NCI-H82 treated with DMSO at 0.1 percent for 48 hours (cell line): Measurements from ENCODE around the gene ATP8B1.
"Not testable (repeated sequence)": the region's sequence is repeated elsewhere in the genome, so short reads cannot be mapped to it uniquely, and the experiment has no call there.

Source experiments
- DNase-seq: peaks from one replicate; lab custom pipeline; 2025; ENCODE audit not compliant: unreplicated experiment; lab: John Stamatoyannopoulos, UW

The ATP8B1 gene

GRCh38 chr18:57771193-57771592 is 31.9 kb downstream of the ATP8B1 start:
- no peak for DNase-seq

DNA sequence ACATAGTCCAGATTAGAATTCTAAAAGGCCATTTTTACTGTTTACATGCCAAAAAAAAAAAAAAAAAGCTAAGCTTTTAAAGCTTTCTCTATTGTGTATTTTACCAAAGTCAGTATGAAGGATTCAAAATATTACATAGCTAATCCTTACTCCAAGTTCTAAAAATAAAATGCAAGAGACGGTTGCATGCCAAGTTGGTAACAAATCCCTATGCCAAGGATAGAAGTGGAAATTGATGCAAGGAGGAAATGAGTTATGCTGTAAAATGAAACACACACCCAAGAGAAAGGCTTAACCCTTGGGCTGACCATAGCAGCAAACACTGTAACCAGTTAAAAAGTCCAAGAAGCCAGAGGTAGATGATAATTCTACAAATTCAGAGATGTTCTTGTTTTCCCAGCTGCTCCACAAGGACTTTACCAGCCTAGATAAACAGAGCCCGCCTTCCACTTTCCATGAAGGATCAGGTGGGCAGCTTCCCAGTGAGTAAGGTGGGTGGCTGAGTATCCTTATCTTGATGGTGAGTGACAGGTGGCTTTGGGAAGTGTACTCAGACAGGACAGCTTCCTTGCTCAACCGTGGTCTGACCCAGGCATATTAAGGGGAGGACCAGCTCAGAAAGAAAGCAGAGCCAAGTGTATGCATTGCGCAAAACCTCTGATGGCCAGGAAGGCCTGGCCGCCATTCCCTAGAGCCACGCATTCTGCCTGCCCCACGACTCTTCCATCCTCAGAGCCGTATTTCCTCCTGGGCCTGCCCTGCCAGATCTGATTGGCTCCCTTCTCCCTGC is 34.4 kb downstream of the ATP8B1 start:
- no peak for DNase-seq

DNA sequence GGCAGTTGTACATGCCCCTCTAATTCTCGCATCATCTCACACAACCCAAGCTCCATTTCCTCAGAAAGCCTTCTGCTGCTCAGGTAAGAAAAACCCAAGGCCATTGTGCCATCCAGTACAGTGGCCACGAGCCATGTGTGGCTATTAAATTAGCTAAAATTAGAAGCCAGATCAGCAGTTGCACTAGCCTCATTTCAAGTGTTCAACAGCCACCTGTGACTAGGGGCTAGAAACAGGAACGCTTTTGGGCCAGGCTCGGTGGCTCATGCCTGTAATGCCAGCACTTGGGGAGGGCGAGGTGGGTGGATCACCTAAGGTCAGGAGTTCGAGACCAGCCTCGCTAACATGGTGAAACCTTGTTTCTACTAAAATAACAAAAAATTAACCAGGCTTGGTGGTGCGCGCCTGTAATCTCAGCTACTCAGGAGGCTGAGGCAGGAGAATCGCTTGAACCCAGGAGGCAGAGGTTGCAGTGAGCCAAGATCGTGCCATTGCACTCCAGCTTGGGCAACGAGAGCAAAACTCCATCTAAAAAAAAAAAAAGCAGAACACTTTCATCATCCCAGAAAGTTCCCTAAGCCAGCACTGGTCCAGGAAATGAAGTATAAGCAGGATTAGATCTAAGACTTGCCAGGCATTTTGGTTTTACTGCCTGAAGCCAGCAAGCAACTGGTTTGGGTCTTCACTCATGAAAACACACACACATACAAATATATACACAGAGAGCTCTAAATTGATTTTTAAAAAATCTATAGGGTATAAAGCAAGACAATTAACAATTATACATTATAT is 35.7 kb downstream of the ATP8B1 start:
- DNase-seq, result no peak

GRCh38 chr18:57764995-57765394 is 38.1 kb downstream of the ATP8B1 start:
- no peak for DNase-seq

- DNase-seq, result no peak
Measured at GRCh38 chr18:57764087-57764486, 39.0 kb downstream of the ATP8B1 start.

- DNase-seq, result no peak
Measured at GRCh38 chr18:57762686-57763085, 40.4 kb downstream of the ATP8B1 start.

DNA sequence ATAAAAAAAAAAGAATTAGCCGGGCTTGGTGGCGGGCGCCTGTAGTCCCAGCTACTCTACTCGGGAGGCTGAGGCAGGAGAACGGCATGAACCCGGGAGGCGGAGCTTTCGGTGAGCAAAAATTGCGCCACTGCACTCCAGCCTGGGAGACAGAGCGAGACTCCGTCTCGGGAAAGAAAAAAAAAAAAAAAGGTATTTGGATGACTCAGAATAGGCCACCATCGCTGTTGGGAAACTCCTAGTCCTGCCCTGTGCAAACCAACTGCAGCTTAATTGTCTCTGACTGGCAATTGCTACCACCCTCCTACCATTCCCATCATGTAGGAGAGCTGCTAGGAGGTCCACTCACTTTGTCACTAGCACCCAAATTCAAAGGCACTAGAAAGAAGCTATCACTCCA is 43.5 kb downstream of the ATP8B1 start:
- no peak for DNase-seq

GRCh38 chr18:57755473-57756067 is 47.5 kb downstream of the ATP8B1 start:
- DNase-seq, result no peak

DNA sequence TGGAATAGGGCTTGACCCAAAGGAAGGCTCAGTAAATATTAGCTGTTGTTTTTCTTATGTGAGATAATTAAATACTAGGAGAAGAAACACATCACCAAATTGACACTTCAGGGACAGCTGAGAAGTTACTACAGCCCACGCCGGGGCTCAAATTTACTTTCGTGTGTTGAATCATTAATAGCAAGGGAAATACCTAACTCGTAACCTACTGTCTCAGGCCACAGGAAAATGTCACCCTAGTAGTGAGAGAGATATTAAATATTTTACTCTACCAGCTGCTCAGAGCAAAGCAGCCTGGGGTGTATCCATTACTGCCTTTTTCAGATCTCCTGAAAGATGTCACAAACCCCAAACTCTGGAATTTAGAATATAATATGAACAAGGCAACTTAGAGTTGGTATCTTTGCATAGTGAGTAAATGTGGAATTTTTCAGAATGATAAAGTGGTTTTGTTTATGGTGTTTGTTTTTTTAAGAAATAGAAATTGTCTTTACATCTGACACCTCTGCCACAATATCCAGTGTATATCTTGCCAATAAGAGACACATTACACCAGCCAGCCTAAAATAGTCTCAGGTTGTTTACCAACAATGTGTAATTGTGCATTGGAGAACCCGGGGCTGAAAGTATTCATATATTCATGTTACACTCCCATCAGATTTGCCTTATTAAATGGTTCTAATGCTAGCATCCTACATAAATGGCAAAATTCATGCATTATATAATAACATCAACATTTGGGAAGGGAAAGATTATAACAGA is 48.4 kb downstream of the ATP8B1 start:
- no peak for DNase-seq

- DNase-seq, result no peak
Measured at GRCh38 chr18:57753063-57753462, 50.1 kb downstream of the ATP8B1 start.

DNA sequence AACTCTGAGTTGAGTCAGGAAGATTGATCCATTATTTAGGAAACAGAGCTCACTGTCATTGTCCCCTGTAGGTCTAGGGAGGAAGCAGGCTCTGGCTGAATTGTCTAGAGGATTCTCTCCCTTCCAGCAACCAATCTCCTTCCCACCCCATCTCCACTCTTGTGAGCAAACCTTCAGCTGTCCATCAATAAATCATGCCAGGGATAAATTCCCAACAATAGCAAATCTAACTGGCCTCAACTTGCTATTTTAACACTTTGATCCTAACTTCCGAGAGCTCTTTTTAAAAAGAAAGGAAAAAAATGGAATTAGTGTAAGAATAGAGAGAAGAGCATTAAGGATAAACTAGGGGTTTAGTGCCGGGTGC is 53.5 kb downstream of the ATP8B1 start:
- no peak for DNase-seq

GRCh38 chr18:57748770-57749603 is 54.1 kb downstream of the ATP8B1 start:
- no peak for DNase-seq

GRCh38 chr18:57747809-57748680 is 55.1 kb downstream of the ATP8B1 start:
- DNase-seq, result no peak

GRCh38 chr18:57744211-57744694 is 58.9 kb downstream of the ATP8B1 start:
- DNase-seq, result no peak

GRCh38 chr18:57743008-57743407 is 60.1 kb downstream of the ATP8B1 start:
- DNase-seq, result no peak

DNA sequence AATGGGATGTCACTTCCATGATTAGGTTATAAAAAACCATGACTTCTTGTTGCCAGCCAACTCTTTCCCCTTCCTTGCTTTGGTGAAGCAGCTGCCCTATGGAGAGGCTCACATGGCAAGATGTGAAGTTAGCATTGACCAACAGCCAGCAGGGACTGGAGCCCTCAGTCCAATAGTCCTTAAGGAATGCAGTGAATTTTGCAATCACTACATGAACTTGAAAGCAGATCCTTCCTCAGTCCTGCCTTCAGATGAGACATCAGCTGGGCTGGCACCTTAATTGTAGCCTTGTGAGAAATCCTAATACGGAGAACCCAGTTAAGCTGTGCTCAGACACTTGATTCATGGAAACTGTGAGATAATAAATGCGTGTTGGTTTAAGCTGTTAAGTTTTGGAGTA is 61.8 kb downstream of the ATP8B1 start:
- no peak for DNase-seq

DNA sequence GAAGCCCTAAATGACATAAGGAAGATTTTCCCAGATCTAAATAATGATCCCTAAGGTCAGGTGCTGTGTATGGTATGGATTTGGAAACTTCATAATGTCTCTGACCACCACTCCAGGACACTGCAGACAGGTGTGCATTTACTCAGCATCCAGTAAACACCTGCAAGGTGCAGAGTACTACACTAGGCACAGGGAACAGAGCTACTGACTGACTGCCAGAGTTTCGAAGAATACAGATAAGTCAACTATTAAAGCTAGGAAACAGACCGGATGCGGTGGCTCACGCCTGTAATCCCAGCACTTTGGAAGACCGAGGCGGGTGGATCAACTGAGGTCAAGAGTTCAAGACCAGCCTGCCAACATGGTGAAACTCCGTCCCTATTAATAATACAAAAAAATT is 65.0 kb downstream of the ATP8B1 start:
- DNase-seq, result no peak

- DNase-seq, result no peak
Measured at GRCh38 chr18:57737400-57738060, 65.6 kb downstream of the ATP8B1 start.

DNA sequence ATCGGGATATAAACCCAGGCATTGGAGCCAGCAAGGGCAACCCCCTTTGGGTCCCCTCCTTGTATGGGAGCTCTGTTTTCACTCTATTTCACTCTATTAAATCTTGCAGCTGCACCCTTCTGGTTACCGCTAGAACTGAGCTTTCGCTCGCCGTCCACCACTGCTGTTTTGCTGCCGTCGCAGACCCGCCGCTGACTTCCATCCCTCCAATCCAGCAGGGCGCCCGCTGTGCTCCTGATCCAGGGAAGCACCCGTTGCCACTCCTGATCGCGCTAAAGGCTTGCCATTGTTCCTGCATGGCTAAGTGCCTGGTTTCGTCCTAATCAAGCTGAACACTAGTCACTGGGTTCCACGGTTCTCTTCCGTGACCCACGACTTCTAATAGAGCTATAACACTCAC is 68.1 kb downstream of the ATP8B1 start:
- DNase-seq, result not testable (repeated sequence)
